Endothelial cell of umbilical vein (primary cell): ENCODE measurements around the gene C1QTNF7. TPM values are rescaled to one million over a fixed set of nuclear protein-coding genes. Genes with fewer than 3 reads are reported as not detected.

Source experiments
- BruUV-seq: library from RNA; stranded (reverse); fragments of 400-500 nt; replicated peaks from 2 replicates; lab custom pipeline; 2021; lab: Mats Ljungman, UMichigan
- CTCF ChIA-PET: fragments of 300-600, 350-600 bp; sonication (Branson Sonifier 250); formaldehyde crosslinking; loops from one replicate; lab custom pipeline; 2021; ENCODE audit warnings: antibody characterized with exemption, inconsistent platforms; lab: Charles Lee
- POLR2A ChIA-PET: fragments of 300-600, 350-600 bp; sonication (Branson Sonifier 250); formaldehyde crosslinking; loops from one replicate; lab custom pipeline; 2021; ENCODE audit warnings: antibody characterized with exemption, inconsistent platforms; lab: Charles Lee
- DNase-seq: peaks from one replicate; pipeline ENCODE4 v3.0.0-alpha.2; 2011; ENCODE audit warnings: low read depth, low spot score
- FAIRE-seq: peaks from 2 replicates; lab custom pipeline; 2011; peaks lifted over from hg19 to GRCh38; lab: Jason Lieb, UNC
- H2AFZ ChIP-seq: 2 replicates; pipeline ENCODE4 v1.6.0; 2012; ENCODE audit warnings: low read depth, low read length, control low read depth, inconsistent platforms
- H3K27ac ChIP-seq: 2 replicates; pipeline ENCODE4 v1.5.1; 2011; ENCODE audit warnings: low read depth, mild to moderate bottlenecking, control low read depth, low read length, moderate library complexity; ENCODE audit not compliant: insufficient read depth
- H3K27me3 ChIP-seq, 2 experiments: 2 replicates each; pipeline versions ENCODE4 v1.6.0 to v1.6.1; 2011; ENCODE audit warnings: low read length in 2 of 2, mixed read lengths in 1 of 2; ENCODE audit not compliant: control insufficient read depth in 2 of 2, insufficient read depth in 2 of 2
- H3K36me3 ChIP-seq, 2 experiments: 2 replicates in 1 of 2; 3 replicates in 1 of 2; pipeline ENCODE4 v1.5.1; 2011; ENCODE audit warnings: low read length in 2 of 2, mild to moderate bottlenecking in 1 of 2, moderate library complexity in 1 of 2; ENCODE audit not compliant: control insufficient read depth in 2 of 2, insufficient read depth in 2 of 2; ENCODE audit errors: extremely low read depth in 1 of 2
- H3K4me1 ChIP-seq: 3 replicates; pipeline ENCODE4 v1.5.1; 2011; ENCODE audit warnings: mild to moderate bottlenecking, low read length; ENCODE audit not compliant: control insufficient read depth, insufficient read depth; ENCODE audit errors: extremely low read depth
- H3K4me2 ChIP-seq: 2 replicates; pipeline ENCODE4 v1.6.1; 2011; ENCODE audit warnings: low read length, control low read depth, mixed read lengths; ENCODE audit not compliant: insufficient read depth
- H3K4me3 ChIP-seq, 3 experiments: fragments of 200-600 bp in 1 of 3; sonication (generic), shearing (Covaris generic) in 1 of 3; replicated peaks in 1 of 3; 2 replicates each; pipeline ENCODE4 v1.5.1; 2011 to 2016; ENCODE audit warnings: control low read depth in 3 of 3, low read length in 3 of 3, mild to moderate bottlenecking in 2 of 3, inconsistent platforms in 1 of 3, low read depth in 1 of 3, moderate library complexity in 1 of 3; ENCODE audit not compliant: insufficient read depth in 1 of 3
- H3K79me2 ChIP-seq: 2 replicates; pipeline ENCODE4 v1.6.0; 2012; ENCODE audit warnings: low read length, inconsistent platforms; ENCODE audit not compliant: control insufficient read depth, insufficient read depth
- H3K9ac ChIP-seq: replicated peaks from 2 replicates; pipeline ENCODE3; 2011; ENCODE audit warnings: low read length, control low read depth; ENCODE audit not compliant: insufficient read depth; ENCODE audit errors: extremely low read depth
- H3K9me1 ChIP-seq: replicated peaks from 3 replicates; pipeline ENCODE4 v1.6.0; 2011; ENCODE audit warnings: mild to moderate bottlenecking, low read length; ENCODE audit not compliant: control insufficient read depth, insufficient read depth; ENCODE audit errors: extremely low read depth
- H3K9me3 ChIP-seq: replicated peaks from 2 replicates; pipeline ENCODE4 v1.5.1; 2012; ENCODE audit warnings: low read length, inconsistent platforms; ENCODE audit not compliant: control insufficient read depth, insufficient read depth
- H4K20me1 ChIP-seq: replicated peaks from 2 replicates; pipeline ENCODE3; 2011; ENCODE audit warnings: mild to moderate bottlenecking, low read length; ENCODE audit not compliant: control insufficient read depth, insufficient read depth; ENCODE audit errors: extremely low read depth
- EZH2 ChIP-seq: IDR thresholded peaks from 2 replicates; pipeline ENCODE4 v1.6.1; 2012; ENCODE audit warnings: borderline replicate concordance, low read depth, mild to moderate bottlenecking, moderate library complexity, low read length, inconsistent platforms; ENCODE audit not compliant: severe bottlenecking
- FOS ChIP-seq: IDR thresholded peaks from 2 replicates; pipeline ENCODE4 v1.6.1; 2011; ENCODE audit warnings: mild to moderate bottlenecking, low read length, moderate library complexity, borderline replicate concordance; ENCODE audit not compliant: insufficient read depth
- GATA2 ChIP-seq: IDR thresholded peaks from 2 replicates; pipeline ENCODE4 v1.7.0; 2011; ENCODE audit warnings: low read depth, mild to moderate bottlenecking, moderate library complexity, mixed read lengths, low read length; ENCODE audit not compliant: insufficient read length, insufficient read depth
- JUN ChIP-seq: IDR thresholded peaks from 2 replicates; pipeline ENCODE4 v1.6.1; 2011; ENCODE audit warnings: borderline replicate concordance, low read depth; ENCODE audit not compliant: insufficient read length, insufficient read depth
- MAX ChIP-seq: IDR thresholded peaks from 2 replicates; pipeline ENCODE4 v1.6.1; 2011; ENCODE audit not compliant: insufficient read depth, insufficient read length
- MYC ChIP-seq: IDR thresholded peaks from one replicate; pipeline ENCODE4 v1.6.1; 2011; ENCODE audit warnings: mild to moderate bottlenecking, low read depth, low read length
- POLR2A ChIP-seq: IDR thresholded peaks from 2 replicates; pipeline ENCODE4 v1.6.1; 2012; ENCODE audit warnings: low read depth, mild to moderate bottlenecking, control low read depth, low read length
- POLR2AphosphoS5 ChIP-seq: IDR thresholded peaks from 2 replicates; pipeline ENCODE4 v1.6.1; 2012; ENCODE audit warnings: low read depth, mild to moderate bottlenecking, control low read depth, low read length, moderate library complexity; ENCODE audit not compliant: insufficient read depth
- dilution Hi-C: fragments of 300-500 bp; cut with MboI; formaldehyde crosslinking; loops from one replicate; pipeline ENCODE4 v1.15.0; 2019; ENCODE audit warnings: low sequenced_read_pairs; ENCODE audit not compliant: extremely low pct_ligation_motif_present
- intact Hi-C: fragments of 100-400 bp; cut with micrococcal nuclease; formaldehyde crosslinking; loops from one replicate; pipeline ENCODE4 v1.10.0; 2022
- polyA plus RNA-seq, 4 experiments: library from polyadenylated mRNA; depleted of rRNA in 3 of 4; stranded (reverse) in 3 of 4; unstranded in 1 of 4; fragments of >200 nt; gene quantifications; 2 replicates each; pipeline versions ENCODE4 v1.2.1 to v1.2.3, GENCODE V29; 2011 to 2012; ENCODE audit warnings: missing spikeins in 1 of 4
- total RNA-seq: library from RNA; stranded (reverse); gene quantifications from 2 replicates; pipeline ENCODE4 v1.2.3, GENCODE V29; 2021
- TF ChIP-seq, protein P1 (sequence below), 2 donors: IDR thresholded peaks; 1 replicate in 1 of 2; 2 replicates in 1 of 2; pipeline ENCODE4 v1.5.1; 2011; ENCODE audit warnings: low read length in 2 of 2, mild to moderate bottlenecking in 2 of 2, moderate library complexity in 2 of 2, control low read depth in 1 of 2, inconsistent platforms in 1 of 2, low read depth in 1 of 2; ENCODE audit not compliant: insufficient read depth in 1 of 2; ENCODE audit errors: extremely low read depth in 1 of 2

C1QTNF7 gene
- total and polyA plus RNA-seq, 2 donors (not counting 3 experiments of a cell fraction or from before 2014, with no cell fraction given), result not detected

DNA sequence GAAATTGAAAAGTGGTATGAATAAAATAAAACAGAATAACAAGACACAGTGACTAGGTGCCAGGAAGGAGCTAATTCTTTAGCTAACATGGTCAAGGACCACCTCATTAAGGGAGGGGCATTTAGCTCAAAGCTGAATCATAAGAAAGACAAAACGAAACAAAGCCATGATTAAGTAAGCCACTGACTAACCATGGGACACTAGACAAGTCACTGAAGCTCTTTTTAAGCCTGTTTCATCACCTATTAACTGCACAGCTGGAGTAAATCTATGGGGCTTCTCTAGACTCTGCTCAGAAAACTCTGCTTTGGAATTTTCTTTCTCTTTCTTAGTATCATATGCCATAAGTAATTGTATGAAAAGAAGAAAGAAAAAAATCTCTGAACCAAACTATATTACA lies 49.8 kb upstream of the C1QTNF7 start:
- Histone ChIP-seq H3K9me3 (no peaks in the 10 kb centered on the region), H3K27ac (no peak overlapping the region), H3K9ac (no peak overlapping the region), H3K79me2 (no peaks in the 10 kb centered on the region), H3K27me3 (no peaks in the 10 kb centered on the region), H3K4me3 (no peak overlapping the region), H3K9me1 (no peaks in the 10 kb centered on the region), H2AFZ (no peak overlapping the region), H3K4me1 (no peaks in the 10 kb centered on the region), H3K4me2 (no peak overlapping the region), H3K36me3 (no peaks in the 10 kb centered on the region), H4K20me1 (no peaks in the 10 kb centered on the region)
- dilution Hi-C loops, result no loop called here
- TF ChIP-seq, protein P1, sequence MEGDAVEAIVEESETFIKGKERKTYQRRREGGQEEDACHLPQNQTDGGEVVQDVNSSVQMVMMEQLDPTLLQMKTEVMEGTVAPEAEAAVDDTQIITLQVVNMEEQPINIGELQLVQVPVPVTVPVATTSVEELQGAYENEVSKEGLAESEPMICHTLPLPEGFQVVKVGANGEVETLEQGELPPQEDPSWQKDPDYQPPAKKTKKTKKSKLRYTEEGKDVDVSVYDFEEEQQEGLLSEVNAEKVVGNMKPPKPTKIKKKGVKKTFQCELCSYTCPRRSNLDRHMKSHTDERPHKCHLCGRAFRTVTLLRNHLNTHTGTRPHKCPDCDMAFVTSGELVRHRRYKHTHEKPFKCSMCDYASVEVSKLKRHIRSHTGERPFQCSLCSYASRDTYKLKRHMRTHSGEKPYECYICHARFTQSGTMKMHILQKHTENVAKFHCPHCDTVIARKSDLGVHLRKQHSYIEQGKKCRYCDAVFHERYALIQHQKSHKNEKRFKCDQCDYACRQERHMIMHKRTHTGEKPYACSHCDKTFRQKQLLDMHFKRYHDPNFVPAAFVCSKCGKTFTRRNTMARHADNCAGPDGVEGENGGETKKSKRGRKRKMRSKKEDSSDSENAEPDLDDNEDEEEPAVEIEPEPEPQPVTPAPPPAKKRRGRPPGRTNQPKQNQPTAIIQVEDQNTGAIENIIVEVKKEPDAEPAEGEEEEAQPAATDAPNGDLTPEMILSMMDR (IDR thresholded peaks at IDR 0.05; ENCODE audit: extremely low read depth in 1 of 2, insufficient read depth in 1 of 2, low read depth in 1 of 2, low read length in 2 of 2), result no peak
- TF ChIP-seq FOS, result no peak
- TF ChIP-seq MYC, result no peak
- no peak for TF ChIP-seq EZH2
- TF ChIP-seq MAX, result no peak
- TF ChIP-seq JUN, result no peak
- no peak for TF ChIP-seq POLR2AphosphoS5
- TF ChIP-seq GATA2, result no peak
- TF ChIP-seq POLR2A, result no peak
- DNase-seq (no peak), FAIRE-seq (no peak)
- CTCF ChIA-PET, result interaction anchor here (2.9 kb wide), 1 partner anchor 18 kb away, joined by 11 read pairs; no protein-coding TSS in a partner anchor
- intact Hi-C loops, result no loop called here
- POLR2A ChIA-PET, result no interaction called here
- no TSS peak for BruUV-seq
